Gastroesophageal sphincter (tissue), 4 donors: Measurements from ENCODE around the gene FRMD5. TPM values are rescaled to one million over a fixed set of nuclear protein-coding genes. Genes with fewer than 3 reads are reported as not detected.

Experiments used
- ATAC-seq: fragments of 150-250 bp; one replicate; pipeline ENCODE4 v1.9.1; 2016; ENCODE audit warnings: mild to moderate bottlenecking, moderate library complexity
- H3K27ac ChIP-seq, 4 donors: fragments of 200-600 bp; sonication (generic) in 3 of 4; 1 replicate in 3 of 4; 2 replicates in 1 of 4; pipeline ENCODE4 v1.5.1; 2016 to 2019
- H3K27me3 ChIP-seq: fragments of 200-600 bp; sonication (generic); one replicate; pipeline ENCODE4 v1.5.1; 2019
- H3K36me3 ChIP-seq, 2 donors: fragments of 200-600 bp; sonication (generic); one replicate each; pipeline ENCODE4 v1.5.1; 2019; ENCODE audit warnings: control low read depth in 1 of 2
- H3K4me1 ChIP-seq, 3 donors: fragments of 200-600 bp; sonication (generic); 1 replicate in 2 of 3; 2 replicates in 1 of 3; pipeline ENCODE4 v1.5.1; 2016 to 2019; ENCODE audit warnings: control low read depth in 2 of 3
- H3K4me3 ChIP-seq, 2 donors: fragments of 200-600 bp; sonication (generic); one replicate each; pipeline ENCODE4 v1.5.1; 2019; ENCODE audit warnings: mild to moderate bottlenecking in 1 of 2, moderate library complexity in 1 of 2
- H3K9me3 ChIP-seq, 3 donors: fragments of 200-600 bp; sonication (generic); one replicate each; pipeline ENCODE4 v1.5.1; 2017 to 2019; ENCODE audit warnings: control low read depth in 2 of 3
- CTCF ChIP-seq, 4 experiments: fragments of 200-600 bp in 2 of 4; fragments of 450-650 bp in 2 of 4; sonication (generic) in 1 of 4; IDR thresholded peaks; one replicate each; pipeline ENCODE4 v1.5.1; 2017 to 2019; ENCODE audit warnings: antibody characterized with exemption in 4 of 4, mild to moderate bottlenecking in 2 of 4, moderate library complexity in 2 of 4
- EP300 ChIP-seq: sonication (generic); formaldehyde crosslinking; IDR thresholded peaks from one replicate; pipeline ENCODE4 v1.6.1; 2017; ENCODE audit warnings: antibody characterized with exemption, mild to moderate bottlenecking
- POLR2A ChIP-seq, 2 donors: fragments of 450-650 bp; IDR thresholded peaks; one replicate each; pipeline ENCODE4 v1.6.1; 2017; ENCODE audit warnings: antibody characterized with exemption in 2 of 2, mild to moderate bottlenecking in 2 of 2, moderate library complexity in 1 of 2
- POLR2AphosphoS5 ChIP-seq: sonication (generic); formaldehyde crosslinking; IDR thresholded peaks from one replicate; pipeline ENCODE4 v1.6.1; 2017; ENCODE audit warnings: antibody characterized with exemption
- WGBS, 2 donors: methylation state at CpG; one replicate each; pipeline ENCODE4 v1.1.5; 2018; ENCODE audit warnings: low coverage in 1 of 2; 5-methylcytosine and 5-hydroxymethylcytosine counted together
- total RNA-seq, 4 donors: library from RNA; depleted of rRNA; stranded (reverse); fragments of >200 nt; gene quantifications; one replicate each; pipeline ENCODE4 v1.1.0, GENCODE V29; 2016

The FRMD5 gene
- total RNA-seq, 4 donors from 2014 or later, result 0.47 to 1.2 (median 0.90) TPM

- H3K27ac ChIP-seq, result no peak overlapping the region
- H3K27me3 ChIP-seq, result peaks cover 7% of the 10 kb centered on the region
- no peaks in the 10 kb centered on the region for H3K4me1 ChIP-seq
- no peak overlapping the region for H3K4me3 ChIP-seq
- no peaks in the 10 kb centered on the region for H3K9me3 ChIP-seq
- TF ChIP-seq CTCF (IDR thresholded peaks at IDR 0.05) (no peak), POLR2AphosphoS5 (no peak), POLR2A (IDR thresholded peaks at IDR 0.05) (no peak), EP300 (no peak)
- H3K36me3 ChIP-seq, result no peaks in the 10 kb centered on the region
- 20% methylated on average over 1 of the region's 1 CpG; no CpG with 5 or more reads in 1 of the 2 donors for WGBS, 2 donors
- no peak for ATAC-seq
Observed at GRCh38 chr15:44177139-44177538, 17.9 kb downstream of the FRMD5 start.

- no peaks in the 10 kb centered on the region for H3K36me3 ChIP-seq
- H3K27me3 ChIP-seq, result peaks cover 7% of the 10 kb centered on the region
- no peak overlapping the region for H3K27ac ChIP-seq
- no peak overlapping the region for H3K4me3 ChIP-seq
- TF ChIP-seq POLR2AphosphoS5, result no peak
- no peak for TF ChIP-seq EP300
- TF ChIP-seq POLR2A (IDR thresholded peaks at IDR 0.05), result no peak
- TF ChIP-seq CTCF (IDR thresholded peaks at IDR 0.05), result no peak
- ATAC-seq, result no peak
- H3K4me1 ChIP-seq, result no peaks in the 10 kb centered on the region
- H3K9me3 ChIP-seq, result no peaks in the 10 kb centered on the region
Observed at GRCh38 chr15:44173813-44174212, 21.3 kb downstream of the FRMD5 start.

- Histone ChIP-seq H3K27ac (no peak overlapping the region), H3K4me1 (no peaks in the 10 kb centered on the region), H3K9me3 (no peaks in the 10 kb centered on the region), H3K27me3 (peaks cover 18% of the 10 kb centered on the region), H3K36me3 (no peaks in the 10 kb centered on the region), H3K4me3 (no peak overlapping the region)
- WGBS, 2 donors, result 36 to 54% methylated on average over 5 of the region's 5 CpGs
- TF ChIP-seq POLR2AphosphoS5 (no peak), POLR2A (IDR thresholded peaks at IDR 0.05) (no peak), CTCF (IDR thresholded peaks at IDR 0.05) (no peak), EP300 (no peak)
- no peak for ATAC-seq
Observed at GRCh38 chr15:44163370-44163769, 31.7 kb downstream of the FRMD5 start.

GRCh38 chr15:44160796-44161195 lies 34.3 kb downstream of the FRMD5 start:
- H3K27ac ChIP-seq, result no peak overlapping the region
- H3K27me3 ChIP-seq, result peaks cover 18% of the 10 kb centered on the region
- H3K4me1 ChIP-seq, result no peaks in the 10 kb centered on the region
- H3K36me3 ChIP-seq, result no peaks in the 10 kb centered on the region
- TF ChIP-seq EP300 (no peak), CTCF (IDR thresholded peaks at IDR 0.05) (no peak), POLR2A (IDR thresholded peaks at IDR 0.05) (no peak), POLR2AphosphoS5 (no peak)
- ATAC-seq, result no peak
- no peaks in the 10 kb centered on the region for H3K9me3 ChIP-seq
- no peak overlapping the region for H3K4me3 ChIP-seq
- WGBS, 2 donors, result 64 to 82% methylated on average over 1 of the region's 1 CpG

GRCh38 chr15:44159492-44159891 lies 35.6 kb downstream of the FRMD5 start:
- Histone ChIP-seq H3K27ac (no peak overlapping the region), H3K4me3 (no peak overlapping the region), H3K9me3 (no peaks in the 10 kb centered on the region), H3K4me1 (no peaks in the 10 kb centered on the region), H3K36me3 (no peaks in the 10 kb centered on the region), H3K27me3 (peaks cover 18% of the 10 kb centered on the region)
- TF ChIP-seq POLR2A (IDR thresholded peaks at IDR 0.05) (no peak), POLR2AphosphoS5 (no peak), CTCF (IDR thresholded peaks at IDR 0.05) (no peak), EP300 (no peak)
- ATAC-seq, result no peak
